Measurements from ENCODE around the gene IP6K1. TPM values are rescaled to one million over a fixed set of nuclear protein-coding genes. Genes with fewer than 3 reads are reported as not detected.
A peak's percentile ranks its signal among the peaks of the same experiment; 100 is the strongest.

The IP6K1 gene
- total RNA-seq, 2 experiments from 2014 or later, result 27.4 to 30.9 TPM

- H3K36me3 ChIP-seq (ENCODE audit: insufficient read depth, low read length), result peaks cover 56% of the 10 kb centered on the region
- BruUV-seq (replicated peaks), result no TSS peak
- peaks cover 13% of the 10 kb centered on the region; the same call in 1 of the 2 replicates for H3K79me2 ChIP-seq (ENCODE audit: insufficient read depth, low read depth, low read length)
- peak within 1 kb of the TSS; percentile 27 for H3K27ac ChIP-seq (ENCODE audit: low read depth, low read length, poor library complexity, severe bottlenecking)
- peak within 1 kb of the TSS; percentile 54 for H3K4me2 ChIP-seq (ENCODE audit: low read length)
- peaks cover 15% of the 10 kb centered on the region for H3K4me1 ChIP-seq (ENCODE audit: insufficient read depth, low read length, poor library complexity, severe bottlenecking)
- H3K4me3 ChIP-seq (ENCODE audit: low read depth, low read length, poor library complexity, severe bottlenecking), result peak within 1 kb of the TSS; percentile 51
- ChIA-PET CTCF (ENCODE audit: unreplicated experiment) (no interaction called here), POLR2A (no interaction called here)
- intact Hi-C loops (cut with micrococcal nuclease; ENCODE audit: unreplicated experiment), result loop anchor here (1.0 kb wide), 1 partner anchor 16 kb away; no protein-coding TSS in a partner anchor
- TF ChIP-seq, protein P1, sequence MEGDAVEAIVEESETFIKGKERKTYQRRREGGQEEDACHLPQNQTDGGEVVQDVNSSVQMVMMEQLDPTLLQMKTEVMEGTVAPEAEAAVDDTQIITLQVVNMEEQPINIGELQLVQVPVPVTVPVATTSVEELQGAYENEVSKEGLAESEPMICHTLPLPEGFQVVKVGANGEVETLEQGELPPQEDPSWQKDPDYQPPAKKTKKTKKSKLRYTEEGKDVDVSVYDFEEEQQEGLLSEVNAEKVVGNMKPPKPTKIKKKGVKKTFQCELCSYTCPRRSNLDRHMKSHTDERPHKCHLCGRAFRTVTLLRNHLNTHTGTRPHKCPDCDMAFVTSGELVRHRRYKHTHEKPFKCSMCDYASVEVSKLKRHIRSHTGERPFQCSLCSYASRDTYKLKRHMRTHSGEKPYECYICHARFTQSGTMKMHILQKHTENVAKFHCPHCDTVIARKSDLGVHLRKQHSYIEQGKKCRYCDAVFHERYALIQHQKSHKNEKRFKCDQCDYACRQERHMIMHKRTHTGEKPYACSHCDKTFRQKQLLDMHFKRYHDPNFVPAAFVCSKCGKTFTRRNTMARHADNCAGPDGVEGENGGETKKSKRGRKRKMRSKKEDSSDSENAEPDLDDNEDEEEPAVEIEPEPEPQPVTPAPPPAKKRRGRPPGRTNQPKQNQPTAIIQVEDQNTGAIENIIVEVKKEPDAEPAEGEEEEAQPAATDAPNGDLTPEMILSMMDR (conservative IDR thresholded peaks at IDR 0.05; ENCODE audit: low read length), result peak; percentile 67
- no peak for TF ChIP-seq EZH2phosphoT487 (IDR thresholded peaks at IDR 0.05; ENCODE audit: borderline replicate concordance, low read depth, low read length)
- peak; percentile 90 for DNase-seq (ENCODE audit: low spot score)
- no peaks in the 10 kb centered on the region for H3K9me3 ChIP-seq (ENCODE audit: low read length)
- H4K20me1 ChIP-seq (ENCODE audit: insufficient read depth, low read length), result no peaks in the 10 kb centered on the region
- no peak within 1 kb of the TSS for H2AFZ ChIP-seq (ENCODE audit: low read length)
- no peaks in the 10 kb centered on the region for H3K9me2 ChIP-seq (ENCODE audit: insufficient read depth, low read length)
Observed at GRCh38 chr3:49719214-49719884, 67.0 kb downstream of the IP6K1 start, which contains the start of gene AMIGO3. Gene AMIGO3 (minus strand): TSS chr3:49719684. CDS start chr3:49719465, 219 bp downstream.

GRCh38 chr3:49718858-49719213 lies 67.5 kb downstream of the IP6K1 start:
- Histone ChIP-seq H3K79me2 (ENCODE audit: insufficient read depth, low read depth, low read length) (peaks cover 13% of the 10 kb centered on the region; the same call in 1 of the 2 replicates), H3K4me1 (ENCODE audit: insufficient read depth, low read length, poor library complexity, severe bottlenecking) (peaks cover 13% of the 10 kb centered on the region), H2AFZ (ENCODE audit: low read length) (no peak overlapping the region), H3K4me3 (ENCODE audit: low read depth, low read length, poor library complexity, severe bottlenecking) (no peak overlapping the region), H3K9me2 (ENCODE audit: insufficient read depth, low read length) (no peaks in the 10 kb centered on the region), H3K4me2 (ENCODE audit: low read length) (peak overlapping the region; percentile 54; the same call in 1 of the 2 replicates), H3K9me3 (ENCODE audit: low read length) (no peaks in the 10 kb centered on the region), H3K27ac (ENCODE audit: low read depth, low read length, poor library complexity, severe bottlenecking) (no peak overlapping the region), H4K20me1 (ENCODE audit: insufficient read depth, low read length) (no peaks in the 10 kb centered on the region), H3K36me3 (ENCODE audit: insufficient read depth, low read length) (peaks cover 56% of the 10 kb centered on the region)
- no peak for TF ChIP-seq EZH2phosphoT487 (IDR thresholded peaks at IDR 0.05; ENCODE audit: borderline replicate concordance, low read depth, low read length)
- TF ChIP-seq, protein P1 (conservative IDR thresholded peaks at IDR 0.05; ENCODE audit: low read length), result no peak
- no TSS peak for BruUV-seq (replicated peaks)
- ChIA-PET CTCF (ENCODE audit: unreplicated experiment) (no interaction called here), POLR2A (no interaction called here)
- DNase-seq (ENCODE audit: low spot score), result no peak
- intact Hi-C loops (cut with micrococcal nuclease; ENCODE audit: unreplicated experiment), result loop anchor here (1.0 kb wide), 1 partner anchor 16 kb away; no protein-coding TSS in a partner anchor
